GM18907 (cell line): ENCODE results near the gene PCBP3.
"Not testable (repeated sequence)": the region's sequence is repeated elsewhere in the genome, so short reads cannot be mapped to it uniquely, and the experiment has no call there.

Experiments
- ATAC-seq: cut with Tn5 transposase; IDR thresholded peaks from one replicate; pipeline ENCODE4 v1.9.1; 2021; ENCODE audit warnings: mild to moderate bottlenecking, moderate library complexity; ENCODE audit not compliant: unreplicated experiment

The PCBP3 gene

GRCh38 chr21:45972716-45973474, 329.4 kb downstream of the PCBP3 start:
- no peak for ATAC-seq

GRCh38 chr21:45973475-45974072, 330.0 kb downstream of the PCBP3 start:
- ATAC-seq = peak; percentile 62

- ATAC-seq = peak; percentile 23
These were observed 330.8 kb downstream of the PCBP3 start for GRCh38 chr21:45974073-45975019.

- ATAC-seq = no peak
These were observed 331.6 kb downstream of the PCBP3 start for GRCh38 chr21:45975020-45975666.

GRCh38 chr21:45975667-45976409, 332.3 kb downstream of the PCBP3 start:
- ATAC-seq = not testable (repeated sequence)

GRCh38 chr21:45976701-45977311, 333.3 kb downstream of the PCBP3 start:
- ATAC-seq = no peak

- ATAC-seq = no peak
These were observed 333.9 kb downstream of the PCBP3 start for GRCh38 chr21:45977396-45977795.

GRCh38 chr21:45979141-45979631, 335.7 kb downstream of the PCBP3 start:
- ATAC-seq = no peak

- no peak for ATAC-seq
These were observed 336.1 kb downstream of the PCBP3 start for GRCh38 chr21:45979651-45980050.

- ATAC-seq = no peak
These were observed 336.7 kb downstream of the PCBP3 start for GRCh38 chr21:45980271-45980670.

GRCh38 chr21:45980697-45981096, 337.2 kb downstream of the PCBP3 start:
- no peak for ATAC-seq

GRCh38 chr21:45981151-45982091, 337.9 kb downstream of the PCBP3 start, which contains the start of gene COL6A1:
TSS of gene COL6A1 (plus strand) at chr21:45981770. CDS start at chr21:45981851, 81 bp downstream.
- ATAC-seq = no peak

GRCh38 chr21:45982092-45982757, 338.7 kb downstream of the PCBP3 start:
- ATAC-seq = no peak

GRCh38 chr21:45982758-45983648, 339.5 kb downstream of the PCBP3 start:
- ATAC-seq = no peak

GRCh38 chr21:45983649-45983965, 340.1 kb downstream of the PCBP3 start:
- ATAC-seq = no peak

- no peak for ATAC-seq
These were observed 340.5 kb downstream of the PCBP3 start for GRCh38 chr21:45983981-45984551.
